ENCODE results near the gene OR12D1. TPM values are rescaled to one million over a fixed set of nuclear protein-coding genes. Genes with fewer than 3 reads are reported as not detected.
"Not testable (repeated sequence)": the region's sequence is repeated elsewhere in the genome, so short reads cannot be mapped to it uniquely, and the experiment has no call there.

OR12D1 gene
- total and polyA plus RNA-seq, 8 donors, result not detected

- Histone ChIP-seq H3K9me3 (no peaks in the 10 kb centered on the region), H3K4me3 (no peak overlapping the region), H3K27ac (no peak overlapping the region), H3K36me3 (no peaks in the 10 kb centered on the region), H3K4me1 (no peaks in the 10 kb centered on the region), H3K27me3 (no peaks in the 10 kb centered on the region)
- 31 to 34% methylated on average over 2 of the region's 2 CpGs for WGBS, 2 donors
- intact Hi-C loops (cut with DNase I), result loop anchor here in 1 of 3 donors (10.0 kb wide), 1 partner anchor 160 kb away; the partner anchor contains the start of gene OR2H2
- no peak for ATAC-seq
- FAIRE-seq, result no peak
- DNase-seq, result no peak
- TF ChIP-seq, protein P1, sequence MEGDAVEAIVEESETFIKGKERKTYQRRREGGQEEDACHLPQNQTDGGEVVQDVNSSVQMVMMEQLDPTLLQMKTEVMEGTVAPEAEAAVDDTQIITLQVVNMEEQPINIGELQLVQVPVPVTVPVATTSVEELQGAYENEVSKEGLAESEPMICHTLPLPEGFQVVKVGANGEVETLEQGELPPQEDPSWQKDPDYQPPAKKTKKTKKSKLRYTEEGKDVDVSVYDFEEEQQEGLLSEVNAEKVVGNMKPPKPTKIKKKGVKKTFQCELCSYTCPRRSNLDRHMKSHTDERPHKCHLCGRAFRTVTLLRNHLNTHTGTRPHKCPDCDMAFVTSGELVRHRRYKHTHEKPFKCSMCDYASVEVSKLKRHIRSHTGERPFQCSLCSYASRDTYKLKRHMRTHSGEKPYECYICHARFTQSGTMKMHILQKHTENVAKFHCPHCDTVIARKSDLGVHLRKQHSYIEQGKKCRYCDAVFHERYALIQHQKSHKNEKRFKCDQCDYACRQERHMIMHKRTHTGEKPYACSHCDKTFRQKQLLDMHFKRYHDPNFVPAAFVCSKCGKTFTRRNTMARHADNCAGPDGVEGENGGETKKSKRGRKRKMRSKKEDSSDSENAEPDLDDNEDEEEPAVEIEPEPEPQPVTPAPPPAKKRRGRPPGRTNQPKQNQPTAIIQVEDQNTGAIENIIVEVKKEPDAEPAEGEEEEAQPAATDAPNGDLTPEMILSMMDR (IDR thresholded peaks at IDR 0.05), result no peak
These were observed 9.8 kb downstream of the OR12D1 start for GRCh38 chr6:29424575-29424974.

GRCh38 chr6:29425075-29425474 is 10.3 kb downstream of the OR12D1 start:
- H3K36me3 ChIP-seq, result no peaks in the 10 kb centered on the region
- no peaks in the 10 kb centered on the region for H3K27me3 ChIP-seq
- H3K27ac ChIP-seq, result no peak overlapping the region
- FAIRE-seq (no peak), ATAC-seq (no peak), DNase-seq (no peak)
- H3K9me3 ChIP-seq, result no peaks in the 10 kb centered on the region
- no peak overlapping the region for H3K4me3 ChIP-seq
- no peaks in the 10 kb centered on the region for H3K4me1 ChIP-seq
- TF ChIP-seq, protein P1 (IDR thresholded peaks at IDR 0.05), result no peak
- intact Hi-C loops (cut with DNase I), result loop anchor here in 1 of 3 donors (10.0 kb wide), 1 partner anchor 160 kb away; the partner anchor contains the start of gene OR2H2
- WGBS, 2 donors, result 23 to 33% methylated on average over 1 of the region's 1 CpG

DNA sequence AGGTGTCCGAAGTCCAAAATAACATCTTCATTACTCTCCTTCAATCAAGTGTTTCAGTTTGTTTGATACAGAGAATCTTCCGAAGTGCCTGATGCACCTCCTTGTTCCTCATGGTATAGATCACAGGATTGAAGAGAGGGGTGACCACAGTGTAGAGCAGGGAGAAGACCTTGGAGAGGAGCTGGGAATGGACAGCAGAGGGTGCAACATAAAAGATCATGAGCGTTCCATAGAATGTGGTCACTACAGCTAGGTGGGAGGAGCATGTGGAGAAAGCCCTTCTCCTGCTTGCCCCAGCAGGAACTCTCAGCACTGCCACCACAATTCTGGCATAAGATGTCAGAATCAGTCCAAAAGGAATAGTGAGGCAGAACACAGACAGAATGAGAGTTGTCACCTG is 11.9 kb downstream of the OR12D1 start:
- FAIRE-seq (no peak), DNase-seq (no peak)

DNA sequence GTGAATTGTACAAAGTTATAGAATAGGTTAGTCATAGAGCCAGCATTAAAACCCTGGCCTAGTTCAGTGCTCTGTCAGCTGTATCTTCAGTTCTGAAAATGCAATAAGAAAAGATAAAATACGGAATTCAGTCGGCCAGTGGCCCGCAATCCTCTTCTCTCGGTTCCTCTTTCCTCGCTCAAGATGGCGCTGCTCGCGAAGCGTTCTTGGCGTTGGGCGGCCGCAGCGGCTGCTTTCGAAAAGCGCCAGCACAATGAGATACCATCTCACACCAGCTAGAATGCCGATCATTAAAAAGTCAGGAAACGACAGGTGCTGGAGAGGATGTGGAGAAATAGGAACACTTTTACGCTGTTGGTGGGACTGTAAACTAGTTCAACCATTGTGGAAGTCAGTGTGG is 22.0 kb downstream of the OR12D1 start:
- WGBS, 2 donors, result 56 to 66% methylated on average over 18 of the region's 18 CpGs
- ATAC-seq; FAIRE-seq; H3K27ac ChIP-seq; H3K4me1 ChIP-seq; intact Hi-C loops (cut with DNase I); H3K4me3 ChIP-seq; H3K27me3 ChIP-seq; H3K36me3 ChIP-seq; H3K9me3 ChIP-seq: not testable (repeated sequence)
- DNase-seq, result peak in 1 of 6 donors; percentile 37

More for the DNA sequence above, 11.9 kb downstream of the OR12D1 start:
- ATAC-seq, result no peak
- intact Hi-C loops (cut with DNase I), result loop anchor here in 1 of 3 donors (10.0 kb wide), 1 partner anchor 158 kb away; the partner anchor contains the start of gene OR2H2
- no peaks in the 10 kb centered on the region for H3K9me3 ChIP-seq
- TF ChIP-seq, protein P1 (IDR thresholded peaks at IDR 0.05), result no peak
- H3K4me3 ChIP-seq, result no peak overlapping the region
- no peak overlapping the region for H3K27ac ChIP-seq
- no peaks in the 10 kb centered on the region for H3K36me3 ChIP-seq
- 65 to 66% methylated on average over 3 of the region's 3 CpGs for WGBS, 2 donors
- H3K4me1 ChIP-seq, result no peaks in the 10 kb centered on the region
- H3K27me3 ChIP-seq, result no peaks in the 10 kb centered on the region

DNA sequence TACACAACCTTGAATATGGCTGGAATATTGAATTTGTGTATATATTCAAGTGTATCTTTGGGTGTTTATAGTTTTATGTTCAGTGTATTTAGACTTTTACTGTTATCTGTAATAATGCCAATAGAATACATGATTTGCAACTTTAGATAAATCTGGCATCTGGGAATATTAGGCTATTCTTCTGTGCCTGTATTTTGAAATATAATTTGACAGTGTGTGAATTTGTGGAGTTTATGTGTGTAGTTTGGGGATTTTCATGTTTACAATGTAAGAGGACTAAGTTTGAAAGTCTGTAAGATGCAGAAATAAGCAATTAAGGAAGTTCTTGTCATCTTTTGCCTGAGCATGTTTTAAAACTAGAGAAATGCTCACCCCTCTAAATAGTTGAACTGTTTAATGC is 24.3 kb downstream of the OR12D1 start, which contains the start of gene OR10C1:
OR10C1 (plus strand) TSS at position 301 of the 400 bp plus-strand sequence. CDS start 710 bp downstream, outside the sequence.
- Histone ChIP-seq H3K9me3 (no peaks in the 10 kb centered on the region), H3K4me3 (no peak within 1 kb of the TSS), H3K4me1 (no peaks in the 10 kb centered on the region), H3K27me3 (peaks cover 0 to 6% (median under 1%) of the 10 kb centered on the region in 4 donors), H3K27ac (no peak within 1 kb of the TSS), H3K36me3 (no peaks in the 10 kb centered on the region)
- no peak for DNase-seq
- TF ChIP-seq, protein P1 (IDR thresholded peaks at IDR 0.05), result no peak
- no peak for FAIRE-seq
- ATAC-seq, result no peak
- intact Hi-C loops (cut with DNase I), result no loop called here

Measured in pancreas (tissue), 10 donors.